HCT116 (cell line): ENCODE results near the gene NR1H3. TPM values are rescaled to one million over a fixed set of nuclear protein-coding genes. Genes with fewer than 3 reads are reported as not detected.

Experiments used
- ATAC-seq: fragments of 200-7000 bp; cut with Tn5 transposase; 2 replicates; pipeline ENCODE4 v1.9.1; 2020; ENCODE audit warnings: mild to moderate bottlenecking, moderate library complexity
- BruUV-seq: library from RNA; stranded (reverse); fragments of 400-500 nt; replicated peaks from 2 replicates; lab custom pipeline; 2021; lab: Mats Ljungman, UMichigan
- CTCF ChIA-PET: fragments of 300-600 bp; sonication (Branson Sonifier 250); formaldehyde crosslinking; loops from one replicate; lab custom pipeline; 2021; ENCODE audit warnings: antibody characterized with exemption; lab: Charles Lee
- POLR2A ChIA-PET: fragments of 300-600, 350-600 bp; sonication (Branson Sonifier 250); formaldehyde crosslinking; loops from one replicate; lab custom pipeline; 2021; ENCODE audit warnings: antibody characterized with exemption; lab: Charles Lee
- RAD21 ChIA-PET, 2 experiments: fragments of 300-600 bp; sonication (Branson Sonifier 250); formaldehyde crosslinking; loops; one replicate each; lab custom pipeline; 2023; ENCODE audit warnings: low total read pairs in 2 of 2; ENCODE audit not compliant: uncharacterized antibody in 2 of 2, unreplicated experiment in 2 of 2, low non-redundant PET in 1 of 2; lab: Charles Lee
- DNase-seq: peaks from one replicate; pipeline ENCODE4 v3.0.0-alpha.2; 2010; ENCODE audit warnings: low read depth, low spot score
- H2AFZ ChIP-seq: fragments of 200-600 bp; shearing (Covaris generic), sonication (generic); 2 replicates; pipeline ENCODE4 v1.6.1; 2017; ENCODE audit warnings: low read depth, mixed run types, mixed read lengths, antibody characterized with exemption, low read length; ENCODE audit not compliant: poor library complexity, severe bottlenecking
- H3K27ac ChIP-seq: 2 replicates; pipeline ENCODE4 v1.5.1; 2012; ENCODE audit warnings: low read depth, low read length
- H3K27me3 ChIP-seq: fragments of 200-600 bp; sonication (generic); 2 replicates; pipeline ENCODE4 v1.6.1; 2016; ENCODE audit warnings: mixed run types, low read length, mixed read lengths; ENCODE audit not compliant: insufficient read depth
- H3K36me3 ChIP-seq, 2 experiments: fragments of 200-500 bp in 1 of 2; fragments of 200-600 bp in 1 of 2; sonication (Bioruptor generic) in 1 of 2; sonication (generic) in 1 of 2; 2 replicates each; pipeline versions ENCODE4 v1.5.1 to v1.6.1; 2014 to 2016; ENCODE audit warnings: low read length in 2 of 2, inconsistent platforms in 1 of 2, mixed read lengths in 1 of 2, mixed run types in 1 of 2; ENCODE audit not compliant: insufficient read depth in 2 of 2, control insufficient read depth in 1 of 2
- H3K4me1 ChIP-seq, 2 experiments: fragments of 200-600 bp in 1 of 2; sonication (generic) in 1 of 2; 2 replicates each; pipeline versions ENCODE4 v1.5.1 to v1.6.1; 2012 to 2017; ENCODE audit warnings: low read length in 2 of 2, inconsistent platforms in 1 of 2, mild to moderate bottlenecking in 1 of 2, mixed read lengths in 1 of 2, mixed run types in 1 of 2, moderate library complexity in 1 of 2; ENCODE audit not compliant: insufficient read depth in 2 of 2, control insufficient read depth in 1 of 2
- H3K4me2 ChIP-seq: fragments of 200-600 bp; sonication (generic); 2 replicates; pipeline ENCODE4 v1.6.1; 2017; ENCODE audit warnings: mixed run types, low read length, mixed read lengths
- H3K4me3 ChIP-seq, 2 experiments: fragments of 200-600 bp in 1 of 2; sonication (generic) in 1 of 2; replicated peaks in 1 of 2; 2 replicates each; pipeline ENCODE4 v1.5.1; 2011 to 2016; ENCODE audit warnings: low read length in 2 of 2, control low read depth in 1 of 2, low read depth in 1 of 2, mild to moderate bottlenecking in 1 of 2, mixed read lengths in 1 of 2, mixed run types in 1 of 2
- H3K79me2 ChIP-seq: fragments of 200-600 bp; sonication (generic); 2 replicates; pipeline ENCODE4 v1.6.1; 2017; ENCODE audit warnings: mild to moderate bottlenecking, mixed run types, low read length, moderate library complexity, mixed read lengths; ENCODE audit not compliant: insufficient read depth
- H3K9ac ChIP-seq: fragments of 200-600 bp; sonication (generic); 2 replicates; pipeline ENCODE4 v1.6.1; 2016; ENCODE audit warnings: low read length, mixed read lengths
- H3K9me2 ChIP-seq: fragments of 200-600 bp; sonication (generic), shearing (Covaris generic); 2 replicates; pipeline ENCODE4 v1.6.1; 2017; ENCODE audit warnings: mixed run types, mild to moderate bottlenecking, moderate library complexity; ENCODE audit not compliant: insufficient read depth
- H3K9me3 ChIP-seq, 2 experiments: fragments of 200-500 bp in 1 of 2; fragments of 200-600 bp in 1 of 2; sonication (Bioruptor generic) in 1 of 2; sonication (generic) in 1 of 2; 2 replicates each; pipeline ENCODE4 v1.6.1; 2014 to 2017; ENCODE audit warnings: low read length in 2 of 2, mixed read lengths in 2 of 2, inconsistent platforms in 1 of 2, low read depth in 1 of 2, mild to moderate bottlenecking in 1 of 2, mixed run types in 1 of 2, moderate library complexity in 1 of 2; ENCODE audit not compliant: control insufficient read depth in 1 of 2, insufficient read depth in 1 of 2
- H4K20me1 ChIP-seq: fragments of 200-600 bp; sonication (generic), shearing (Covaris generic); 2 replicates; pipeline ENCODE4 v1.6.1; 2017; ENCODE audit warnings: mixed run types, mild to moderate bottlenecking, moderate library complexity; ENCODE audit not compliant: insufficient read depth
- CEBPB ChIP-seq: IDR thresholded peaks from 2 replicates; pipeline ENCODE4 v1.6.1; 2012; ENCODE audit warnings: low read depth
- EGR1 ChIP-seq: IDR thresholded peaks from 2 replicates; pipeline ENCODE4 v1.6.1; 2012; ENCODE audit warnings: low read depth
- ELF1 ChIP-seq: IDR thresholded peaks from 2 replicates; pipeline ENCODE4 v1.6.1; 2012; ENCODE audit warnings: low read depth, borderline replicate concordance
- POLR2A ChIP-seq: IDR thresholded peaks from 2 replicates; pipeline ENCODE4 v1.7.0; 2011; ENCODE audit warnings: borderline replicate concordance; ENCODE audit not compliant: insufficient read depth, insufficient read length; ENCODE audit errors: extremely low read depth
- SRF ChIP-seq: IDR thresholded peaks from 2 replicates; pipeline ENCODE4 v1.6.1; 2012; ENCODE audit warnings: low read depth
- TCF7L2 ChIP-seq: IDR thresholded peaks from 2 replicates; pipeline ENCODE4 v1.7.0; 2011; ENCODE audit warnings: borderline replicate concordance, inconsistent platforms; ENCODE audit not compliant: insufficient read depth, insufficient read length; ENCODE audit errors: extremely low read depth
- ZFX ChIP-seq: fragments of 450-650 bp; IDR thresholded peaks from 2 replicates; pipeline ENCODE4 v1.6.1; 2017
- intact Hi-C: fragments of 100-400 bp; cut with micrococcal nuclease; formaldehyde crosslinking; loops from 2 replicates; pipeline ENCODE4 v1.10.0; 2022
- total RNA-seq: library from RNA; stranded (reverse); gene quantifications from one replicate; pipeline ENCODE4 v1.2.1, GENCODE V29; 2021; ENCODE audit not compliant: unreplicated experiment
- TF ChIP-seq, protein P1 (sequence below): IDR thresholded peaks from 2 replicates; pipeline ENCODE4 v1.6.1; 2011; ENCODE audit warnings: mild to moderate bottlenecking, low read length, moderate library complexity; ENCODE audit not compliant: insufficient replicate concordance; ENCODE audit errors: extremely low read depth

NR1H3 gene
- total RNA-seq, 1 experiment from 2014 or later: 23.5 TPM

DNA sequence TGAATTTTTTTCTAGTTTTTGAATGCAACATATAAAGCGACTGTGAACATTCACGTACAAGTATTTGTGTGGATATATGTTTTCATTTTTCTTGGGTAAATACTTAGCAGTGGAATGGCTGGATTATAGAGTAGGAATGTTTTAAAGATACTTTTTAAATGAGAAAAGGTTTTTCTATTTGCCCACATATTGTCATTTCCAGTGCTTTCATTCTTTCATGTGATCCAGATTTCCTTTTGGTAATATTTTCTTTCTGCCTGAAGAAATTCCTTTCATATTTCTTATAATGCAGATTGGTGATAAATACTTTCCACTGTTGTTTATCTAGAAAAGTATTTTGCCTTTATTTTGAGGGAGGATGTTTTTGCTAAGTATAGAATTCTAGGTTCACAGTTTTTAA is 35.1 kb upstream of the NR1H3 start (continued):
- TF ChIP-seq, protein P1, sequence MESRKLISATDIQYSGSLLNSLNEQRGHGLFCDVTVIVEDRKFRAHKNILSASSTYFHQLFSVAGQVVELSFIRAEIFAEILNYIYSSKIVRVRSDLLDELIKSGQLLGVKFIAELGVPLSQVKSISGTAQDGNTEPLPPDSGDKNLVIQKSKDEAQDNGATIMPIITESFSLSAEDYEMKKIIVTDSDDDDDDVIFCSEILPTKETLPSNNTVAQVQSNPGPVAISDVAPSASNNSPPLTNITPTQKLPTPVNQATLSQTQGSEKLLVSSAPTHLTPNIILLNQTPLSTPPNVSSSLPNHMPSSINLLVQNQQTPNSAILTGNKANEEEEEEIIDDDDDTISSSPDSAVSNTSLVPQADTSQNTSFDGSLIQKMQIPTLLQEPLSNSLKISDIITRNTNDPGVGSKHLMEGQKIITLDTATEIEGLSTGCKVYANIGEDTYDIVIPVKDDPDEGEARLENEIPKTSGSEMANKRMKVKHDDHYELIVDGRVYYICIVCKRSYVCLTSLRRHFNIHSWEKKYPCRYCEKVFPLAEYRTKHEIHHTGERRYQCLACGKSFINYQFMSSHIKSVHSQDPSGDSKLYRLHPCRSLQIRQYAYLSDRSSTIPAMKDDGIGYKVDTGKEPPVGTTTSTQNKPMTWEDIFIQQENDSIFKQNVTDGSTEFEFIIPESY: no peak
- TF ChIP-seq, all 23 proteins: peak for 0

DNA sequence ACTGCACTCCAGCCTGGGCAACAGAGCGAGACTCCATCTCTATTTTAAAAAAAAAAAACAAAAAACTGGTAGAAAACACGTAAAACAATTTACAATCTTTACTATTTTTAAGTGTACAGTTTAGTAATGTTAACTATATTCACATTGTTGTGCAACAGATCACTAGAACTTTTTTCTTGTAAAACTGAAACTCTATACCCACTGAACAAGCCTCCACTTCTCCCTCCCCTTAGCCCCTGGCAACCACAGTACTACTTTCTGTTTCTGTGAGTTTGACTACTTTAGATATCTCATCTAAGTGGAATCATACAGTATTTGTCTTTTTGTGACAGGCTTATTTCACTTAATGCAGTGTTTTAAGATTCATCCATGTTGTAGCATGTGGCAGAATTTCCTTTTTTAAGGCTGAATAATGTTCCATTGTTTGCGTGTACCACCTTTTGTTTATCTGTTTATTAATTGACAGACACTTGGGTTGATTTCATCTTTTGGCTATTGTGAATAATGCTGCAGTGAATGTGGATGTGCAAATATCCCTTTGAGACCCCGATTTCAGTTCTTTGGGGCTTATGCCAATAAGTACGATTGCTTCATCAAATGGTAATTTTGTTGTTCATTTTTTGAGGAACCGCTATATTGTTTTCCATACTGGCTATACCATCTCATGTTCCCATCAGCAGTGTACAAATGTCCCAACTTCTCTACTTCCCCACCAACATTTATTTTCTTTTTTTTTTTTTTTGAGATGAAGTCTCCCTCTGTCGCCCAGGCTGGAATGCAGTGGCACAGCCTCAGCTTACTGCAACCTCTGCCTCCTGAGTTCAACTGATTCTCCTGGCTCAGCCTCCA is 32.0 kb upstream of the NR1H3 start:
- POLR2A ChIA-PET: no interaction called here
- ATAC-seq (no peak), DNase-seq (no peak)
- RAD21 ChIA-PET: interaction anchor here in 1 of 2 experiments (0.7 kb wide), 1 partner anchor 11 kb away, joined by 3 read pairs; the partner anchor contains the start of gene DDB2
- peaks cover 12 to 16% of the 10 kb centered on the region in 2 experiments; a peak in 2 of 4 replicates for H3K36me3 ChIP-seq
- no peaks in the 10 kb centered on the region for H3K9me3 ChIP-seq
- intact Hi-C loops: no loop called here
- H3K9me2 ChIP-seq: no peaks in the 10 kb centered on the region
- no peaks in the 10 kb centered on the region for H4K20me1 ChIP-seq
- TF ChIP-seq TCF7L2 (no peak), CEBPB (no peak), SRF (no peak), ELF1 (no peak), EGR1 (no peak), ZFX (no peak), POLR2A (no peak)
- TF ChIP-seq, protein P1: no peak
- H3K79me2 ChIP-seq: peaks cover 4% of the 10 kb centered on the region; the same call in 1 of the 2 replicates
- no peak overlapping the region for H3K27ac ChIP-seq
- H2AFZ ChIP-seq: no peak overlapping the region
- H3K9ac ChIP-seq: no peak overlapping the region
- no peak overlapping the region for H3K4me2 ChIP-seq
- CTCF ChIA-PET: no interaction called here
- H3K4me3 ChIP-seq: no peak overlapping the region
- H3K27me3 ChIP-seq: no peaks in the 10 kb centered on the region
- peaks cover 0 to under 1% of the 10 kb centered on the region in 2 experiments; a peak in 2 of 4 replicates for H3K4me1 ChIP-seq
- no TSS peak for BruUV-seq
